HG03039 (cell line): ENCODE data around the gene PIMREG.

Source experiments
- ATAC-seq: cut with Tn5 transposase; IDR thresholded peaks from one replicate; pipeline ENCODE4 v1.9.1; 2021; ENCODE audit warnings: mild to moderate bottlenecking, moderate library complexity; ENCODE audit not compliant: unreplicated experiment

The PIMREG gene

DNA sequence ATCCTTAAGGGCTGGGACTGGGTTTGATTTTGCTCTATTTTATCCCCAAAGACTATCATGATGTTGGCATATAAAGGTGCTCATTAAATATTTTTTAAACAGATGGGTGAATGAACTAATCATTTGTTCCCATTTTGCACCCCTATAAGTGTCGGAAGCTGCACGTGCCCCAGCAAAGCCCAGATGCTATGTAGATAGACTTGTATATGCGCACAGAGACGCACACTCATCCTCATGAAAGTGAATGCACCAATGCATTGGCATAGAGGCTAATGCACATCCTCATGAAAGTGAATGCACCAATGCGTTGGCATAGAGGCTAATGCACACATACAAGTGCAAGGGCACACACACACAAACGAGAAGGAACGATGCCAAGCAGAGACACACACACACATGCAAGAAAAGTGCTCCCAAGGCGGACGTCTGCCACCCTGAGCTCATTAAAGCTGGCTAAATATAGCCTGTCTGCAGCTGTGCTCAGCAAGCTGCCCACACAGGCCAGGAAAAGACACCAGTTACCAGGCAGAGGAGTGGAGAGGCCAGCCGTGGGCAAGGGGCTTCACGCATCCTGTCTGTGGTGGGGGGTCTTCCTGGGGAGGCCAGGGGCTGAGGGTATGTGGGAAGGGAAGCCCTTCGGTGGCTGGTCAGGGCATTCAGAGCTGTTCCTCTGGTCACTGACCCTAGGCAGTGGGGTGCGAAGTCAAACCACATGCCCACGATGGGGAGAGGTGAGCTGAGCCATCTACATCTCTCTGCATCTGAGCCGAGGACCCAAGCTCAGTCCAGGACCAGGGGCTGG is 52.6 kb downstream of the PIMREG start:
- ATAC-seq: no peak

DNA sequence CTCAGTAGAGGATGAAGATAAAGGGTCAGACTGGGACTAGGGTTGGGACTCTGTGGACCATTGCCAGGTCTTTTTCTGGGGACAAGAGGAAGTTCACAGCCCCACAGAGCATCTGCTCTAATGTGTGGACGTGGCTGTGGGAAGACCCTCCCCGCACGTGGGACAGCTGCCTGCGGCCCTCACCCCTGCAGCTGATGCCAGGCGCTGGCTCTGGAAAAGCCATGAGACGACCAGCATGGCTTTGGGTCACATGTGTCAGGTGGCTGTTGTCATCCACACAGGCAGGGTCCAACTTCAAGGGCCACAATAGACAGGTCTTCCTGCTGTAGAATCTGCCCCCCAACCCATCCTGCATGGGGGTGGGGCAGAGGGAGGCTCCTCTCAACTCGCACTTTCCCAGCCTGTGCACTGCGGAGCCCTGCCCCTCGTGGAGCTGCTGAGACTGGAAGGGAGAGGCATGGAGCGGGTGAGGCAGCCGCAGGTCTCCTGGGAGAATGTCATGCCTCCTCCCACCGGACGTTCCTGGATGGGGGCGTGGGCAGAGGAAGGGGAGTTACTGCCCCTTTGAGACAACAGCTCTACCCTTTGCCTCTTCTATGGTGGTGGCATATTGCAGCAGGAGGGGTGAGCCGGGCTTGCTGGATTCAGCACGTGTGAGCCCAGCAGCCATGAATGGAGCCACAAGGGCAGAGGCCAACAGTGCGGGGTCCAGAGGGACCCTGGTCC is 53.4 kb downstream of the PIMREG start:
- no peak for ATAC-seq

DNA sequence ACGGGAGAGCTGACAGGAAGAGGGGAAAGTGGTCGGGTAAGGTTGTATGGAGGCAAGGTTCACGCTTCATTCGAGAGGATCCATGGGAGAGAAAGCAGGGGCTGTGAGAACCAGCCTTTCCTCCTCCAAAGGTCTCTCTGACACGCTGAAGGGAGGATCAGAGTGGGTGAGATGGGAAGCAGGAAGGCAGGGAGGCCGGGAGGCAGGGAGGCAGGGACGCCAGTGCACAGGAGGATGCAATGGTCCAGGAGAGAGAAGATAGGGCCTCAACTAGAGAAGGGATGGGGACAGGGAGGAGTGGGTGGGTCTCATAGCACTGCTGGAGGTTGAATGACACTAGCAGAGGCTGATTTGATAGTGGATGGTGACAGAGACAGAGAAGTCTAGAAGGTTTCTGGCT is 54.1 kb downstream of the PIMREG start:
- ATAC-seq: no peak

DNA sequence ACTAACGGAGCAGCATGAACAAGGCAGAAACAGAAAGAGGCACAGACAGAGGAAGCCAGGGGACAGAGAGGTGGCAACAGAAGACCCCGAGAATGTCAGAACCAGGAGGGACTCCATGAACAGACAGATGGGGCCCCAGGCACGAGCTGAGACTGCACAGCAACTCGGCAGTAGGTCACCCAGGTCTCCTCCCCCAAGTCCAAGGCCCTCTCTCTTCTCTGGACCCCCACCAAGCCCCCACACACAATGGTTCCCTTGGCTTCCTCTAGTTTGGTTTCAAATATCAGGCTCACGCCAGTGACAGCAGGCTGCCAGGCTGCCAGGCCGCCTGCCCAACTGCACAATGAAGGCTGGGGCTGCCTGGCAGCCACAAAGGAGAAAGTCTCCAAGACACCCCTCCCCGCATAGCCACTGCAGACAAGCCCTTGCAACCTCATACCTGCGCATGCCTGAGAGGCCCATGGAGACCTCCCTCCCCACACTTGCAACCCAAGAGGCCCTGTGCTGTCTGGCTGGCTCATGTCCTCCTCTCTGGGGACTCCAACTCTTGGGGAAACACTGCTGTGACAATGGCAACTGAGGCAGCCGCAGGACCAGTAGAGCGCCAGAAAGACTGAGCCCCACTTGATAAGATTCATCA is 54.8 kb downstream of the PIMREG start:
- ATAC-seq: no peak
